Esophagus mucosa (tissue), 1 donor: ENCODE data around the gene ABCB4. TPM values are rescaled to one million over a fixed set of nuclear protein-coding genes. Genes with fewer than 3 reads are reported as not detected.

Experiments
- ATAC-seq: fragments of 200-7000 bp; cut with Tn5 transposase; one replicate; pipeline ENCODE4 v1.9.1; 2020
- total RNA-seq: library from RNA; stranded (reverse); gene quantifications from one replicate; pipeline ENCODE4 v1.2.4, GENCODE V29; 2023
- donor health status: DM: yes; HTN: yes; CAD: no.

Gene ABCB4
- total RNA-seq, 1 donor from 2014 or later = 0.20 TPM

- peak; percentile 38 for ATAC-seq
Measured at GRCh38 chr7:87416682-87417587, 58.5 kb downstream of the ABCB4 start.

DNA sequence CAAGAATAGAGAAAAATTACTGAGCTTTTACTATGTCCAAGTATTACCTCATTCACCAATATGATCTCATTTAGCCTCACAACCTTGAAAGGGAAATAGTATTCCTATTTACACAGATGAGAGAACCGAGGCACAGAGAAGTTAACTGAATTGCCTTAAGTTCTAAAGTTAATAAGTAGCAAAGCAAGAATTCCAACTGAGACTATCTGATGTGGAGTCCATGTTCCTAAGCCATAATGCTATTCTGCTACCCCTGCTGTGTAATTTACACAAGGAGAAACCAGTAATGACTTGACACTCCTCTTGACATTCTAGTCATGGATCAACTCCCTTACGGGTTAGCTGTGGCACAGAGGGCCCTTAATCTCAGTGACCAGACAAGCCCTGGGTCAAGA is 60.7 kb downstream of the ABCB4 start:
- no peak for ATAC-seq

GRCh38 chr7:87413951-87414793 is 61.3 kb downstream of the ABCB4 start:
- peak; percentile 83 for ATAC-seq

- ATAC-seq = no peak
Measured at GRCh38 chr7:87413029-87413428, 62.5 kb downstream of the ABCB4 start.

- no peak for ATAC-seq
Measured at GRCh38 chr7:87411186-87411585, 64.3 kb downstream of the ABCB4 start.

- ATAC-seq = no peak
Measured at GRCh38 chr7:87404674-87405073, 70.8 kb downstream of the ABCB4 start.

- peak; percentile 77 for ATAC-seq
Measured at GRCh38 chr7:87398446-87398845, 77.0 kb downstream of the ABCB4 start.

DNA sequence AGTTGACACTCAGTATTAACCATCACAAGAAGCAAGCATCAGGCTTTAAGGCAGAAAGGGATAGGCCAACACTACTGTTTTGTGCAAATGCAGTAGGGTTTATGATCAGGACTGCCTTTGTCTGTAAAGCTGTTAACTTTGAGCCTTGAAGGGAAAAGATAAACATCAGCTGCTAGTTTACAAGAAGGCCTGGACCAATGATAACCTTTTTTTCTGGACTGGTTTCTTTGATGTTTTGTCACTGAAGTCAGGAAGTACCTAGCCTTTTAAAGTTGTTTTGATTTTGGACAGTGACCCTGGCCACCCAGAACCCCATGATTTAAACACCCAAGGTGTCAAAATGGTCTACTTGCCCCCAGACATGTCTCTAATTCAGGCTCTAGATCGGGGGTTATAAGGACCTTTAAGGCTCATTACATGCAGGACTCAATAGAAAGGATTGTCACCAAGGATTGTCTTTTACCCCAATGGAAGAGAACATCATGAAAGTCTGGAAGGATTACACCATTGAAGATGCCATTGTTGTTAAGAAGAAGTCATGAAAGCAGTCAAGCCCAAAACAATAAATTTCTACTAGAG is 79.9 kb downstream of the ABCB4 start:
- no peak for ATAC-seq

DNA sequence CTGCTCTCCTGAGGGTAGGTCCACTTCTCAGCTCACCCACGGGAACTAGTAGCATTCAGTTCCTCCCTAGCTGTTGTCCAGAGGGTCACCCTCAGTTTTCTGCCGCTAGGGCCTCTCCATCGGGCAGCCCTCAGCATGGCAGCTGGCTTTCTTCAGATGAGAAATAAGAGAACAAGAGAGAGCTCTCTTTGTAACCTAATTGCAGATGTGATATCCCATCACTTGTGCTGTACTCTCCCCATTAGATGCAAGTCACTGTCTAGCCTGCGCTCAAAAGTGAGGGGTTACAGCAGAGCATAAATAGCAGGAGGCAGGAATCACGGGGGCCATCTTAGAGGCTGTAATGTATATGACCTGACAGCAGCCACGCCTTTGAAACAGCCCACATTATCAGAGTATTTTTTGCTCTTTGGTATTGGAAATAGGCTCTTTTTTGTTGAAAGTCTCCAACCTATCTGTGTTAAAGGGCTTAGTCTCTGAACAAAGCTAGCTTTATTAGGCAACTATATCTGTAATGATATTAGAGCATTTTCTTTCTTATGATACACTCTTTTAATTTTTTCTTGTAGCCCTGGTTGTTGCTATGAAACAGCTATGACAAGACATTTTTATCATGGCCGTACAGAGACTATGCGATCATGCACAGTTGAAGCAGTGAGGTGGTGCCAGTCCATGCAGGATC is 84.3 kb downstream of the ABCB4 start:
- no peak for ATAC-seq

- ATAC-seq = no peak
Measured at GRCh38 chr7:87380905-87381304, 94.6 kb downstream of the ABCB4 start.

DNA sequence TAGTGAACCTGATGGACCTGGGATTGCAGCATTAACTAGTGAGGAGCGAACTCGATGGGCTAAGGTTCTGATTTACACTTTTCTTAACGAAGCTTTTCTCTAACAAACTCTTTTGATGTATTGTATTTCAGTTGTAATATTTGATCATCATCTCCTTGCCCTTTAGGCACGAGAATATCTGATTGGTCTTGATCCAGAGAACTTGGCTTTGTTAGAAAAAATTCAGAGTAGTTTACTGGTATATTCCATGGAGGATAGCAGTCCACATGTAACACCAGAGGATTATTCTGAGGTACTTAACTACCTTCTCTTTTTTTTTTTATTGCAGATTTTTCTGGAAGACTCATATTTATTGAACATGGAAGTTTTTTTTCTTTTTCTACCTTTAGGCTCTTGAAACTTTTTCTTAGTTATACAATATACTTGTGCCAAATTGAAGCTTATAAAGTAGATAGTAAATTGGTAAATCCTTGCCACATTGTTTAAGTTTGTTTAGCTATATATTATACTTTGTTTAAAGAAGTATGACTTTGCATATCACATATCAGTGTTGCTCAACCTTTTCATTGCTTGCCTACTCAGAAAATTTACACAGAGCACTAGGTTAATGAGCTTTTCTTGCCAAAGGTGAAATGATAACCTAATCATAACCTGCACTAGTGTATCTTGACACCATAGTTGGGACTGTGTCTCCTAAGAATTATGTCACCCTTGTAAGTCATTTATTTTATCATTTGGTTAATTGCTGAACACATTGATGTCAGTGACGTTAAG is 99.6 kb downstream of the ABCB4 start:
- ATAC-seq = no peak

DNA sequence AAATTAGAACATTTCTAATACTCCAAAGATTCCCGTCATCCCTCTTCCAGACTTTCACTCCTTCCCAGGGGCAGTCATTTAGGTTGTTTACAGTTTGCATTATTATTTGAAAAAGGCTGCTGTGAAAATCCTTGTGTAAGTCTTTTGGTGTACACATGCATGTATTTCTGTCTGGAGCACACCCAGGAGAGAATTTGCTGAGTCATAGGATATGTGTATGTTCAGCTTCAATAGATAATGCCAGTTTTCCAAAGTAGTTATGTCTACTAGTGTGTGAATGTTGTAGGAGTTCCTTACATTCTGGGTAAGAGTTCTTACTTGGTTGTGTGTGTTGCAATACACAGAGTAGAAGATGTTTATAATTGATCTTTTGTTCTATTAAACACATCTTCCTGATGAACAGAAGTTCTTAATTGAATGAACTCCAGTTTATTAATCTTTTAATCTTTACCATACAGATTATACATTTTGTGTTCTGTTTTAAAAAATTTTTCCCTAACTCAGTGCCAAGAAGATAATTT is 104.8 kb downstream of the ABCB4 start:
- peak; percentile 48 for ATAC-seq

GRCh38 chr7:87369216-87369615 is 106.3 kb downstream of the ABCB4 start:
- ATAC-seq = no peak

DNA sequence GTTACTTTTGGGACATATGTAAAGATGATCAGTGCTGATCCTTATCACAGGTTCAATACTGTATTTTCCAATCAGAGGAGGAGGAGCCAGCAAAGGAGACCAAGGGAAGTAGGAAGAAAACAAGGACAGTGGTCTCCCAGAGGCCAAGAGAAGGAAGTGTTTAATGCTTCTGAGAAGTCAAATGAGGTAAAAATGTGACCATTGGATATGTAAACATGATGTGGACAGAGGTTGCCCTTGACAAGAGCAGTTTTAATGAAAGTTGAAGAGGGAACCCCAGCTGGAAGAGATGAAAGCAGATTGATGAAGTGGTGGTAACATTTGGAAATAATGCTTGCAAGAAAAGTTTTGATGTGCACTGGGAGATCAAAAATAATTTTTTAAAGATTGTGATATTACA is 111.2 kb downstream of the ABCB4 start:
- ATAC-seq = no peak

- ATAC-seq = no peak
Measured at GRCh38 chr7:87363342-87363741, 112.1 kb downstream of the ABCB4 start.

DNA sequence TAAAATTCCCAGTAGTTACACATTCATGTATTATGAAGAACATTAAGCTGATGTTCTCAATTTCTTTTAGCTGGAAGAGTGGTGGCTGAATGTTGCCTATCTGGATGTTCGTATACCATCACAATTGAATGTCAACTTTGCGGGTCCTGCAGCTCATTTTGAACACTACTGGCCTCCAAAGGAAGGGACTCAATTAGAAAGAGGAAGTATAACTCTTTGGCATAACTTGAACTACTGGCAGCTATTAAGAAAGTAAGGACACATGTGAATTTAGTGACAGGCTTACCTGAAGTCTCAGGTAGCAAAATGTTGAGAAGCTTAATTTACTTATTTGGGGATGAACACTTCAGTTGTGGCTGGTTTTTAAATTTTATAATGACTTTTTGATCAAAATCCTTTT is 114.2 kb downstream of the ABCB4 start:
- ATAC-seq = no peak

GRCh38 chr7:87359366-87359765 is 116.1 kb downstream of the ABCB4 start:
- no peak for ATAC-seq

DNA sequence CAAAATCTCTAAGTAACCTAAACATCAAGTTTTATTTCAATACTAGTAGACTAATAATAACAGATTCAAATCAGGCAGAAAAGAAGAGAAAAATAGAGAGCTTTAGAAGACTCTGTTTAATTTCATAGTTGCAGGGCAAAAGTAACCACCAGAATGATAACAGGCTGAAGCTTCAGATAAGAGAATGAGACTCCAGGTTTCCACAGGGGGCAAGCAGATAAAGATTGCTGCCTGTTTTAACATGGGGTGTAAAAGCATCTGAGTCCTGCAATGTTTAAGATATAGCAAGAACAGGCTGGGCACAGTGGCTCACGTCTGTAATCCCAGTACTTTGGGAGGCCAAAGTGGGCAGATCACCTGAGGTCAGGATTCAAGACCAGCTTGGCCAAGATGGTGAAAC is 119.0 kb downstream of the ABCB4 start:
- no peak for ATAC-seq

- no peak for ATAC-seq
Measured at GRCh38 chr7:87354749-87355148, 120.7 kb downstream of the ABCB4 start.
